ENCODE results near the gene INSR. TPM values are rescaled to one million over a fixed set of nuclear protein-coding genes. Genes with fewer than 3 reads are reported as not detected.

The INSR gene
- total RNA-seq, 4 donors from 2014 or later = 150 to 420 (median 196) TPM

GRCh38 chr19:7224995-7225394 lies 69.2 kb downstream of the INSR start:
- no peak for DNase-seq (ENCODE audit: low spot score in 2 of 2)
- WGBS, 2 donors = 90 to 99% methylated on average over 7 of the region's 7 CpGs
- no peaks in the 10 kb centered on the region for H3K36me3 ChIP-seq
- no peaks in the 10 kb centered on the region for H3K27me3 ChIP-seq
- TF ChIP-seq POLR2A (IDR thresholded peaks at IDR 0.05) (no peak), CTCF (IDR thresholded peaks at IDR 0.05) (no peak), EP300 (IDR thresholded peaks at IDR 0.05) (no peak)
- H3K27ac ChIP-seq = peak overlapping the region in 2 of 4 donors; percentile 48 to 83
- H3K9me3 ChIP-seq = no peaks in the 10 kb centered on the region
- H3K4me1 ChIP-seq = peaks cover 0 to 66% (median 15%) of the 10 kb centered on the region in 4 donors
- H3K4me3 ChIP-seq = peak overlapping the region in 1 of 4 donors; percentile 32

- H3K36me3 ChIP-seq = no peaks in the 10 kb centered on the region
- TF ChIP-seq EP300 (IDR thresholded peaks at IDR 0.05) (peak in 1 of 2 donors; percentile 72), CTCF (IDR thresholded peaks at IDR 0.05) (no peak)
- peak; percentile 51 to 79 for DNase-seq (ENCODE audit: low spot score in 2 of 2)
- no peaks in the 10 kb centered on the region for H3K27me3 ChIP-seq
- no peaks in the 10 kb centered on the region for H3K9me3 ChIP-seq
- H3K4me1 ChIP-seq = peaks cover 0 to 64% (median 15%) of the 10 kb centered on the region in 4 donors
- WGBS, 2 donors = 17 to 21% methylated on average over 14 to 18 of the region's 18 CpGs
- peak overlapping the region in 2 of 4 donors; percentile 63 to 83 for H3K27ac ChIP-seq
- peak overlapping the region in 1 of 4 donors; percentile 32 for H3K4me3 ChIP-seq
These were observed 70.0 kb downstream of the INSR start for GRCh38 chr19:7224209-7224686.

- DNase-seq (ENCODE audit: low spot score in 2 of 2) = no peak
- Histone ChIP-seq H3K36me3 (no peaks in the 10 kb centered on the region), H3K9me3 (no peaks in the 10 kb centered on the region), H3K27me3 (no peaks in the 10 kb centered on the region), H3K4me1 (peaks cover 0 to 56% (median 13%) of the 10 kb centered on the region in 4 donors), H3K27ac (peak overlapping the region in 1 of 4 donors; percentile 83), H3K4me3 (no peak overlapping the region)
- TF ChIP-seq EP300 (IDR thresholded peaks at IDR 0.05) = no peak
- TF ChIP-seq CTCF (IDR thresholded peaks at IDR 0.05) = no peak
- no peak for TF ChIP-seq POLR2A (IDR thresholded peaks at IDR 0.05)
- 88 to 100% methylated on average over 1 of the region's 1 CpG for WGBS, 2 donors
These were observed 70.8 kb downstream of the INSR start for GRCh38 chr19:7223429-7223828.

- H3K27me3 ChIP-seq = no peaks in the 10 kb centered on the region
- H3K4me3 ChIP-seq = no peak overlapping the region
- peaks cover 0 to 31% (median under 1%) of the 10 kb centered on the region in 4 donors for H3K4me1 ChIP-seq
- H3K9me3 ChIP-seq = no peaks in the 10 kb centered on the region
- no peak overlapping the region for H3K27ac ChIP-seq
- no peak for DNase-seq (ENCODE audit: low spot score in 2 of 2)
- H3K36me3 ChIP-seq = no peaks in the 10 kb centered on the region
- WGBS, 2 donors = 48 to 57% methylated on average over 2 of the region's 2 CpGs
- no peak for TF ChIP-seq EP300 (IDR thresholded peaks at IDR 0.05)
- TF ChIP-seq POLR2A (IDR thresholded peaks at IDR 0.05) = no peak
- TF ChIP-seq CTCF (IDR thresholded peaks at IDR 0.05) = no peak
These were observed 75.2 kb downstream of the INSR start for GRCh38 chr19:7219056-7219455.

- TF ChIP-seq POLR2A (IDR thresholded peaks at IDR 0.05) = no peak
- TF ChIP-seq CTCF (IDR thresholded peaks at IDR 0.05) = no peak
- no peak for TF ChIP-seq EP300 (IDR thresholded peaks at IDR 0.05)
- no peak for DNase-seq (ENCODE audit: low spot score in 2 of 2)
- H3K9me3 ChIP-seq = no peaks in the 10 kb centered on the region
- no peaks in the 10 kb centered on the region for H3K36me3 ChIP-seq
- H3K4me3 ChIP-seq = no peak overlapping the region
- H3K27me3 ChIP-seq = no peaks in the 10 kb centered on the region
- 79 to 82% methylated on average over 6 of the region's 6 CpGs for WGBS, 2 donors
- H3K27ac ChIP-seq = no peak overlapping the region
- peaks cover 0 to 30% (median 0%) of the 10 kb centered on the region in 4 donors for H3K4me1 ChIP-seq
These were observed 76.4 kb downstream of the INSR start for GRCh38 chr19:7217861-7218260.
